ENCODE results near the gene ITFG2.
"Not testable (repeated sequence)": the region's sequence is repeated elsewhere in the genome, so short reads cannot be mapped to it uniquely, and the experiment has no call there.

The ITFG2 gene

GRCh38 chr12:2832550-2833127, 20.2 kb downstream of the ITFG2 start:
- no peak for DNase-seq

GRCh38 chr12:2833327-2833726, 20.9 kb downstream of the ITFG2 start:
- DNase-seq = no peak

- no peak for DNase-seq
Observed at GRCh38 chr12:2833810-2834209, 21.3 kb downstream of the ITFG2 start.

GRCh38 chr12:2834581-2835491, 22.4 kb downstream of the ITFG2 start, which contains the start of gene NRIP2:
Gene NRIP2 (minus strand): TSS chr12:2835035. CDS start chr12:2834983, 52 bp downstream.
- DNase-seq = no peak

GRCh38 chr12:2835691-2836403, 23.4 kb downstream of the ITFG2 start:
- DNase-seq = no peak

- DNase-seq = no peak
Observed at GRCh38 chr12:2836574-2836973, 24.1 kb downstream of the ITFG2 start.

GRCh38 chr12:2841056-2841650, 28.7 kb downstream of the ITFG2 start:
- DNase-seq = no peak

- DNase-seq = no peak
Observed at GRCh38 chr12:2842948-2843347, 30.5 kb downstream of the ITFG2 start.

GRCh38 chr12:2844786-2845185, 32.3 kb downstream of the ITFG2 start:
- no peak for DNase-seq

- DNase-seq = no peak
Observed at GRCh38 chr12:2845280-2845679, 32.8 kb downstream of the ITFG2 start.

- DNase-seq = no peak
Observed at GRCh38 chr12:2851931-2852330, 39.5 kb downstream of the ITFG2 start.

- peak; percentile 15 for DNase-seq
Observed at GRCh38 chr12:2853626-2854025, 41.2 kb downstream of the ITFG2 start.

GRCh38 chr12:2854669-2855453, 42.4 kb downstream of the ITFG2 start:
- no peak for DNase-seq

GRCh38 chr12:2855546-2855945, 43.1 kb downstream of the ITFG2 start:
- no peak for DNase-seq

GRCh38 chr12:2856051-2856450, 43.6 kb downstream of the ITFG2 start:
- DNase-seq = no peak

GRCh38 chr12:2857021-2857431, 44.6 kb downstream of the ITFG2 start, which contains the start of gene TEX52:
Gene TEX52 (minus strand): TSS chr12:2857039. CDS start chr12:2857026, 13 bp downstream.
- no peak for DNase-seq

- no peak for DNase-seq
Observed at GRCh38 chr12:2857576-2857975, 45.1 kb downstream of the ITFG2 start.

- no peak for DNase-seq
Observed at GRCh38 chr12:2858334-2858733, 45.9 kb downstream of the ITFG2 start.

- DNase-seq = no peak
Observed at GRCh38 chr12:2858944-2859421, 46.5 kb downstream of the ITFG2 start.

GRCh38 chr12:2860170-2860569, 47.7 kb downstream of the ITFG2 start:
- no peak for DNase-seq

GRCh38 chr12:2862876-2863275, 50.4 kb downstream of the ITFG2 start:
- DNase-seq = no peak

GRCh38 chr12:2863402-2863801, 50.9 kb downstream of the ITFG2 start:
- not testable (repeated sequence) for DNase-seq

All from activated effector memory CD4-positive, alpha-beta T cell treated with Interleukin-2 at 50 U/mL for 16 hours (primary cell).